Left colon (tissue), 2 donors: Measurements from ENCODE around the gene PRKN. TPM values are rescaled to one million over a fixed set of nuclear protein-coding genes. Genes with fewer than 3 reads are reported as not detected.
A peak's percentile ranks its signal among the peaks of the same experiment; 100 is the strongest.

Experiments used
- ATAC-seq: fragments of 200-7000 bp; cut with Tn5 transposase; one replicate; pipeline ENCODE4 v1.9.1; 2020; ENCODE audit warnings: mild to moderate bottlenecking, moderate library complexity
- DNase-seq, 2 donors: peaks; one replicate each; pipeline ENCODE4 v3.0.0-alpha.2; 2020
- intact Hi-C, 2 donors: fragments of 100-400 bp; cut with DNase I in 1 of 2; cut with micrococcal nuclease in 1 of 2; formaldehyde crosslinking; loops; one replicate each; pipeline versions ENCODE4 v1.11.2 to v1.14.0; 2022; cut with DNase I, micrococcal nuclease
- total RNA-seq, 2 donors: library from RNA; stranded (reverse); fragmentation: NEBNext Ultra II Directional; extraction: Animal tissue kit (Norgen Biotek cat#: 25700); gene quantifications; one replicate each; pipeline ENCODE4 v1.2.1, GENCODE V29; 2021
- donor health status: DM: no; HTN: no; CAD: no.
- donor health status: DM: yes; HTN: yes; CAD: no.

The PRKN gene
- total RNA-seq, 2 donors from 2014 or later, result 5.4 to 5.5 TPM

GRCh38 chr6:162631546-162631945 is 96.0 kb downstream of the PRKN start:
- ATAC-seq (no peak), DNase-seq (no peak)
- intact Hi-C loops, result no loop called here

DNA sequence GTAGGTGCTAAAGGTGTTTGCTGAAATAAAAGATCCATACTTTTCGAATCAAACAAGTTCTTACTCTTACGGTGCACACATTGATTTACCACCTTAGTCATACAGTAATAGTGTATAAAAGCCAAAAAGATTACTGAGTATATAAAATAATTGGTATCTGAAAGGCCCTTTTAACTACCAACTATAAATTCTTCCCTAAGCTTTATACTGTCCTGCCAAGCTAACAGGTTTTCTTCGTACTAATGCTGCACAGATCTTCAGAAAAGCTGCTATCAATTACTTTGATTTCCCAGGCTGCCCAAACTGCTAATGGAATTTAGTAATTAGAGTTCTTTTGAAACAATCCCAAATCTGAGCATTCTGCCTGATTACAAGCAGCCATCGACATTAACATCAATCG is 97.5 kb downstream of the PRKN start:
- ATAC-seq, result no peak
- intact Hi-C loops, result no loop called here
- no peak for DNase-seq

GRCh38 chr6:162627825-162628224 is 99.7 kb downstream of the PRKN start:
- DNase-seq, result no peak

GRCh38 chr6:162627362-162627761 is 100.2 kb downstream of the PRKN start:
- ATAC-seq, result peak; percentile 79
- no peak for DNase-seq
- intact Hi-C loops, result no loop called here

More at GRCh38 chr6:162627825-162628224, 99.7 kb downstream of the PRKN start:
- peak; percentile 92 for ATAC-seq
- intact Hi-C loops, result no loop called here

DNA sequence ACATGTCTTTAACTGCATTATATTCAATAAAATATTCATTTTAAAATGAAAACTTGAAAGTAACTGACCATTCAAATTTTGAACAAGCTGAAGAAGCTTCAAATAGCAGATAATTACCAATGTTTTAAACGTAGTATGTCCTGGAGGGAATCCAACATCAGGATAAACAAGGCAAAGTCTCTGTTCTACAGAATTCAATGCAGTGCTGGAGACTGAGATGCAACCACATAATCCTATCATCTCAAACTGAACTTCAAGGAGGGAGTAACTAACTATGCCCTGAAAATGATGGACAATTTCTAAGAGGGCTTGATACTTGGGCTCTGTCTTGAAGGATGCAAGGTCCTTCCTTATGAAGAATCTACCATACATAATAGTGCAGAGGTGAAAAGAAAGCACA is 100.7 kb downstream of the PRKN start:
- intact Hi-C loops, result no loop called here
- no peak for DNase-seq
- ATAC-seq, result peak; percentile 46

DNA sequence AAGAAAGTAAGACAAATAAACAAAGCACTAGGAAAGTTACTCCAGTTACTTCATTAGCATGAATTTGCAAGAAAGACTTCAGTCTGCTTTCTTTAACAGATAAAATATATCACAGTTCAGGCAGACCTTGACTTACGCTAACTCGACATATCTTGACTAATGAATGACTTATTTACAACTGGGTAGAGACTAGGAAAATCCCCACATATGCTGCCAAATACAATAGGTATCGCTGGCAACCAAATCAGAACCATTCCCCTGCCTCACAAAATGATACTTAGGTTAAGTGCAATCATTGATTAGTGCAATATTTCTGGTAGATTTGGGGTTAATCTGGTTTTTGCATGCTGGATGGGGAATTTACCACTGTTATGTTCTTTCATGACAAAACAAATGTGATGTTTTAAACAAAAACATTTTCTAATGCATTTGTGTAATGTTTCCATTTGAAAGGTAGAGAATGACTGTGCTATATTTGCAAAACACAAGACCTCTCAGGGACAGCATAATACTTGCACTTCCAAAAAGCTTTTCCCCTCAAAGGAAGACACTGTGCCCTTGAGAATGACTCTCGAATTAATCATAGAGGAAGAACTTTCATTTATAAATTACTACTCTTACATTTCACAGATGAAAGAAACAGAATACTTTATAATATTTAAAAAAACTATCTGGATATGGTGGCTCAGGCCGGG is 101.6 kb downstream of the PRKN start:
- ATAC-seq, result no peak
- intact Hi-C loops, result no loop called here

GRCh38 chr6:162622572-162622971 is 105.0 kb downstream of the PRKN start:
- ATAC-seq, result no peak
- no peak for DNase-seq
- intact Hi-C loops, result no loop called here

More for the DNA sequence above, 101.6 kb downstream of the PRKN start:
- no peak for DNase-seq

DNA sequence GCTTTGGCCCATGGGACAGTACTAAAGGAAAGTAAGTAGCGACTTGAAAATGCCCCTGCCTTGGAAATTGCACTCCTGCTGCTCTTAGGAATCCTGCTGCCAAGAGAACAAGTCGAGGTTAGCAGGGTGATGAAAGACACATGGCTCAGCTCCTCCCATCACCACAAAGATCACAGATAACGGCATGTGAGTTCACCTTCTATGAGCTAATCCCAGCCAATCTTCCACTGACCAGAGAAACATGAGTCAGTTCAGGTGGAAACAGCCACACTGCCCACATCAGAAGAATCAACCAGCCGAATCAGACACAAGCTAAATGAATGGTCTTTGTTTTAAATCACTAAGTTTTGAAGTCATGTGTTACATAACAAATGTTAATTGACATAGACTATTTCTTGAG is 106.3 kb downstream of the PRKN start:
- no peak for DNase-seq
- no peak for ATAC-seq
- intact Hi-C loops, result no loop called here

- DNase-seq, result no peak
- intact Hi-C loops, result no loop called here
- ATAC-seq, result no peak
Measured at GRCh38 chr6:162620073-162620472, 107.5 kb downstream of the PRKN start.

GRCh38 chr6:162618448-162619002 is 109.0 kb downstream of the PRKN start:
- DNase-seq (no peak), ATAC-seq (no peak)
- intact Hi-C loops, result no loop called here

DNA sequence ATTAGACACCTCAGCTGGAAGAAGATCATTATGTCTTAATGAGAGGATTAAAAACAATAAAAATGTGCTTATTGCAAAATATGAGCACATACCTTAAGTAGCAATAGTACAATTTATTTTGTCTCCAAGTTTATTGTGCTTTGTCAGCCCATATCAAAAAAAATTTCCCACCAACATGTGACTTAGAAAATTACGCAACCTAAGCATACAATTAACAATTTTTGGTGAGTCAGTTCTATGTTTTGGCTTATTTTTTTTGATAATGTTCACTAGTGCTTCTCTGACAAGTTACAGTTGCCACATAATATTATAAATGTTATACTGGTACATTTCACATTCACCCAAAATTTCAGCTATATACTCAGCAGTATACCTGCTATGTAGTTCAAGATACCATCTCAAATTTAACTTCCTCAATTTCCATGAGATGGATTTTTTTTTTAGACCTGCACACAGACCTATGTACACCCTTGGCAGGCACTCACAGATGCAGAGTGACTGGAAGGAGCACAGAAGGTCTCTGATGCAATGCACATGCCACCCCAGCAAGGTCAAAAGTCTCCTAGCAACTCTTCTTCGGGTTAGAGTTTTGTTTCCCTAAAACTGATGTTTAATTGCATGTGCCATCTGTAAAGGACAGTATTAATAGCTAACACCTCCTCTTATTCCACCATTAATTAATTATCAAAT is 112.4 kb downstream of the PRKN start:
- no peak for DNase-seq
- intact Hi-C loops, result no loop called here
- peak; percentile 70 for ATAC-seq

DNA sequence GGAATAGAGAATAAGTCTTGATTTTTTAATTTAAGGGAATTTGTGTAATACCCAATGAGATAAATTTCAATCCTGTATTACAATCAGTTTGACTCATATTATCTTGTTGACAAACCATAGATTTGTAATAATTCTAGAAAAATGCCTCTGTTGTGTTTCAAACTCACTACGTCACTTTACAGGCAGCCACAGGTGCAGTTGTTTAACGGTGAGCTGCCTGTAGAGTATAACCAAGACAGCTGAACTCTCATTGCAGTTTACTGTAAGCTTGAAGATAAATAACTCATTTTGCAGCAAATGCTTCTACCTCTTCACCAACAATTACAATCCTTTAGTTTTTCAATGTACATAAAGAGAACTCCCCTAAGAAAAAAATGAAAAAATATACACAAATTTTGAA is 114.3 kb downstream of the PRKN start:
- DNase-seq (no peak), ATAC-seq (no peak)
- intact Hi-C loops, result no loop called here

GRCh38 chr6:162612613-162613012 is 115.0 kb downstream of the PRKN start:
- no peak for ATAC-seq
- intact Hi-C loops, result no loop called here
- DNase-seq, result no peak

- intact Hi-C loops, result no loop called here
- ATAC-seq, result no peak
- no peak for DNase-seq
Measured at GRCh38 chr6:162610351-162610750, 117.2 kb downstream of the PRKN start.

DNA sequence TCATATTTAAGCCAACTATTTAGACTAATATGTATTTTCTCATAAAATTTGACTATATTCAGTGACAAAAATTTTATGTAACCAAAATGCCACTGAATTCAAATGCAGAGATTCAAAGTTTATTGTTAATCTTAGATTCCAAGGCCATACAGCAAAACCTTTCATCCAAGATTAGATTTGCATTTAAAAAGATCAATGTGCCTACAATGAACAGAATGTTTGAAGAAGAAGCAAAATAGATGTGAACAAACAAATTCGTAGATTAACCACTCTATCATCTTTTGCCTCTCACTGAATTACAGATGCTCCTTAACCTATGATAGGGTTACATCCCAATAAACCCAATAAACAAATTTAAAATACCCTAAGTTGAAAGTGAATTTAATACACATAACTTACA is 121.7 kb downstream of the PRKN start:
- ATAC-seq, result no peak
- intact Hi-C loops, result no loop called here
- no peak for DNase-seq

DNA sequence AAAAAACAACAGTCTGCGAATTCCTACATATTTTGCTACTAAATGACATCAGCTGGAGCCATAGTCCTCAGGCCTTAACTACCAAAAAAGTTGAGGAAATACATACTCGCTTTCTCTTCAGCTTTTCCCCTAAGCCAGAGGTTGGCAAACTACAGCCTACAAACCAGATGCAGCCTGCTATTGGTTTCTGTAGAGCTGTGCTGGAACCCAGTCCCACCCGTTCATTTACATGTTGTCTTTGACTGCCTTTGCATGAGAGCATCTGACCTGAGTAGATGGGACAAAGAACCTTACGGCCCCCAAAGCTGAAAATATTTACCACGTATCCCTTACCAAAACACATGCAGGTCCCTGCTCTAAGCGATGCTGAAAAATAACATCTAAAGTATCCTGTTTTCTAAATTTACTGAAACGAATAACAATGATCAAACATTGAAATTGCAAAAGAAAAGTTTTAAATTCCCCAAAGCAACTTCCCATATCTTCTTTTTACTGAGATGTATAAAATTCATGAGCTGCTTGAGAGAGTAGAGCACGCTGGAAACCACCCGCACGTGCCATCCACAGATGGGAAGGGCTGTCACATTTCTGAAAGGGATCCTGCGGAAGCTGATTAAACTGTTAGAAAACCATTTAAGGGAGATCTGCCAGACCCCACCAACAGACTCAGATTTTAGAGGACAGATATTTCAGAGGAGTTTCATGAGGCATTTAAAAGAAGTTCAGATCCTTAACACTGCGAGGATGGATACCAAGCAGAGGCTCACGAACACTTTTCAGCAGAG is 124.1 kb downstream of the PRKN start:
- intact Hi-C loops, result no loop called here
- no peak for ATAC-seq

DNA sequence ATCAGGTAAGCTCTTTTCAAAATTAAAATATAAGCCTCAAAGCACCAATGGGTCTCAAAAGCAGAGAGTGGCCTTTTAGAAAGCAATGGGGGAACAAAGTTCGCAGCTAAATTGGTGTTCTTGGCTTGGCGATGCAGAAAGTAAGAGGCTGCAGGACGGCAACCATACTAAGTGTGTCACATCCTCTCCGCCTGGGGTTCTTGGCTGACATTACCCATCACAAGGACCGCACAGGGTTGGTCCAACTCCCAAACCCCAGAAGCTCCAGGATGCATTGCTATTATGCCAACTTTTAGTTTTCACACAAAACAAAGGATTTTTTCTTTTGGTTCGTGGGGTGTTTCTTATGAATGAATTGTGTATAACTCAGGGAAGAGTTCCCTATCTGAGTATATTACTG is 124.8 kb downstream of the PRKN start:
- DNase-seq (no peak), ATAC-seq (no peak)
- intact Hi-C loops, result no loop called here

More for the DNA sequence above, 124.1 kb downstream of the PRKN start:
- DNase-seq, result no peak

GRCh38 chr6:162596676-162597075 is 130.9 kb downstream of the PRKN start:
- DNase-seq (no peak), ATAC-seq (no peak)
- intact Hi-C loops, result no loop called here

- DNase-seq (no peak), ATAC-seq (no peak)
- intact Hi-C loops, result no loop called here
Measured at GRCh38 chr6:162591517-162591916, 136.0 kb downstream of the PRKN start.
